HG02678 (cell line): ENCODE data around the gene TSC22D2.
"Not testable (repeated sequence)": the region's sequence is repeated elsewhere in the genome, so short reads cannot be mapped to it uniquely, and the experiment has no call there.

Experiments
- ATAC-seq: cut with Tn5 transposase; IDR thresholded peaks from one replicate; pipeline ENCODE4 v1.9.1; 2021; ENCODE audit warnings: mild to moderate bottlenecking, moderate library complexity; ENCODE audit not compliant: unreplicated experiment

Gene TSC22D2

DNA sequence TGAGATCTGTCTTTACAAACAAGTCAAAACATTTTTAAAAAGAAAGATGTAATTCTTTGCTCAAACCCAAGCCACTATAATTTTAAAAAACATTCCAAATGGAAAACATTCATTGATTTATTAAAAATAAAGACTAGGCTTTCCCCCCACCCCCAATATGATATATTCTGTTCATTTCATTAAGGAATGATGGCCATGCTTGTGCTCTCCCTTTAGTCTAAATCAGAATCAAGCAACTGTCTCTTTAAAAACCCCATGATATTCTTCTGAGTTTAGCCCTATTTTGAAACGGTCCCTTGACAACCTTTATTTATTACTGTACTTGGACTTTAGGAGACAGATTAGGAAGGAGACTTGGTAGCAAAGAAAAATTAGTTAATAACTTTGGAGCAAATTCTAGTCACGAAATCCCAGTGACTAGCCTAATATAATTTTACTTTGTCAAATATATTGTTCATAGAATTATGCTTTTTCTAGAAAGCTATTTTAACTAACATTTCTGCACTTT, 38.4 kb downstream of the TSC22D2 start:
- ATAC-seq, result no peak

DNA sequence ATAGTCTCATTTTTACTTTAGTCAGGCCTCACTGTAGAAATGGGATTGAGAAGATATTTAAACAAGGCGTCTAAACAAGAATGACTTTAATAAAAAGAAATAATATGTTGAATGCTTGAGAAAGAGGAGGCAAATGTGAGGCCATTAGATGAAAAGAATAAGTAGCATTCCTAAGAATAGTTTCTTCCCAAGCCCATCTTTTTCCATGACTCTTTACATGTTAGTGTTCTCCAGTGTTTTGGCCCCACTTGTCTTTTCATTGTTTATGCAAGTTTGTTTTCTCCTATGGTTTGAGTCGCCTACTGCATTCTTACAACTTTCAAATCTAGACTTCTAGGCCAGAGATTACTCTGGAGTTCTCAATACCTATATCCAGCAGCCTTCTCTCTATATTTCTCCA, 39.0 kb downstream of the TSC22D2 start:
- no peak for ATAC-seq

DNA sequence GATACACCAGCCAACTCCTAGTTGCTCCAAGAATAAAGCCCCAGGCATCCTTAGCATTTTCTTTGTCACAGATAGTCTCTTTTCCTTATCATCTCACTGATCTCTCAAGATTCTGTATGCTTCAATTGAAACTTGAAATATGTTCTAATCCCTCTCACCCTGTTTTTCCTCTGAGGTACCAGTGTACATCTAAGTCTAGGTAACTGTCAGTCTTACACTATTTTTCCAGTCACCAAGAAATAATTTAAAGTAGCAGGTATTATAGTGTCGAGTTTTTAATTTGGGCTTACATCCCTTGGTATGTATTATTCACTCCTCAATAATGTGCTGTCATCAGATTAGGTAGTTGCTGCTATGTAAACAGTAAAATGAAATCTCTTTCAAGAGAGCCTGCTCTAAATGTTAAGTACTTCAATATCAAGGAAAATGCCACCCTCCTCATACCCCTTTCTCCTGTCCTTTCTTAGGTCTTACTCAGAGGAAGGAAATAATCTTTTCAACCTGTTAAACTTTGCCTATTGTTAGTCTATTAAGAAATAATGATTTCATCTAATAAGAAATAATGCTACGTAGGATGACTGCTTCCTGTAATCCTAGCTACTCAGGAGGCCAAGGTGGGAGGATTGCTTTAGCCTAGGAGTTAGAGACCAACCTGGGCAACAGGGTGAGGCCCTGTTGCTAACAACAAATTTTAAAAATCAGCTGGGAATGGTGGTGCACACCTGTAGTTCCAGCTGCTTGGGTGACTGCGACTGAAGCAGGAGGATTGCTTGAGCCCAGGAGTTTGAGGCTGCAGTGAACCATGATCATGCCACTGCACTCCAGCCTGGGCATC, 39.8 kb downstream of the TSC22D2 start:
- ATAC-seq, result no peak

- no peak for ATAC-seq
Measured at GRCh38 chr3:150449169-150449721, 41.1 kb downstream of the TSC22D2 start.

GRCh38 chr3:150450916-150451315, 42.8 kb downstream of the TSC22D2 start:
- ATAC-seq, result no peak

GRCh38 chr3:150451329-150452048, 43.4 kb downstream of the TSC22D2 start:
- no peak for ATAC-seq

DNA sequence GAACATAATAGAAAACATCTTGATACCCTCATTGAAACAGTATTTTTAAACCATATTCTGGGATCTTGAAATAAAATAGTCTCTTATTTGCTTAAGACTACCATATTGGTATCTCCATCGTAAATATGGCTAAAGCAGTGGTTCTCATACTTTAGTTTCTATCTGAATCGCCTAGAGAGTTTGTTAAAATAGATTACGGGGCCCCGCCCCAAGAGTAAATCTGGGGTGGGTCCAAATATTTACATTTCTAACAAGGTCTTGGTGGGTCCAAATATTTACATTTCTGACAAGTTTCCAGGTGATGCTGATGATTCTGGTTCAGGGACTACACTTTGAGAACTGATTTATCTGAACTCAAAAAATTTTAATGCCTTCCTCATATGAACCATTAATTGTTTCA, 45.3 kb downstream of the TSC22D2 start:
- ATAC-seq, result no peak

DNA sequence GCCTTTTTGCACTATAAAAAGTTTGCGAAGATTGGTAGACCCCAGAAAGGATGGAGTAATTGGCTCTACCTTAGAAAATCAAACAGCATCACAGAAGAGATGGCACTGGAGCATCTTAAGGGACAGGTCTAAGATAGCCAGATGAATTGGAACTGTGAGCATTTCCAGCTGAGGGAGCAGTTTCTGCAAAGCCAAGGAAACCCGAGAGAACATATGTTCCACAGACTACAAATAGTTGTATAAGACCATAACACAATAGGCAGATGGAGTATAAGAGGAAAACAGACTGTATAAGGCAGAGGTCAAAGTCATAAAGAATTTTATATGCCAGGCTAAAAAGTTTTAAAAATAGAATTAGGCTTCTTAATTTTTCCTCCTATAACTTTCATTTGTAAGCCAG, 46.0 kb downstream of the TSC22D2 start:
- ATAC-seq, result no peak

- ATAC-seq, result no peak
Measured at GRCh38 chr3:150454622-150455021, 46.5 kb downstream of the TSC22D2 start.

DNA sequence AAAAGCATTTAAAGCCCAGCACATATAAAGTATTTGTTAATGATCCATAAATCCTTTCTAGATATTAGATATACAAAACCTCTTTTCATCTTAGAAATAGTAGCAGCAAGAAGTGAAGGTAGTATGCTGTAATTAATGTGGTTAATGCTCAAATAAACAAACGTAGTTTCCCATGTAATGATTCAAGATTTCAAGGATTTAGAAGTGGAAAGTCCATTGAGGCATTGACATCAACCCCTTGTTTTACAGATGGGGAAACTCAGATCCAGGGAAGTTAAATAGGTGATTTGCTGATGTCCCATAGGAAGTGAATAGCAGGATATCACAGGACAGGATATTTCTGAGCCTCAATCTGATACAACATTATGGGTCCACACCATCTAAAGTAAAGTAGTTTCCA, 47.2 kb downstream of the TSC22D2 start:
- no peak for ATAC-seq

GRCh38 chr3:150458001-150458400, 49.9 kb downstream of the TSC22D2 start:
- ATAC-seq, result no peak

DNA sequence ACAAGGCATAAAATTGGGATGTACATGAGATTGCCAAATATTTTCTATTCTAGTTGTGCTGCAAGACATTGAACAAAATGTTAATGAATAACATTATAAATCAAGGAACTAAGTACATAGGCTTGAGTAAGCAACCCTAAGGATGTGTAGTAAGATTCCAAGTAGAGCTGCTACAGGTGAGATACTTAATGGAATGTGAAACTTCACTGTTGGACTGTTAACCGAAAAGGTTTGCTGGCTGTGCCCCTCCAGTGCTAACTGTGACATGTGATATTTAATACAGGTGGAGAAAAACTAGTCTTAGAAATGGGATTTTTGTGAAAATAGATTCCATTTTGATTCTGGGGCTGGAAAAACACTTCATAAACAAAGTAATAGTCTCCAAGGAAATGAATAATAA, 52.4 kb downstream of the TSC22D2 start:
- no peak for ATAC-seq

DNA sequence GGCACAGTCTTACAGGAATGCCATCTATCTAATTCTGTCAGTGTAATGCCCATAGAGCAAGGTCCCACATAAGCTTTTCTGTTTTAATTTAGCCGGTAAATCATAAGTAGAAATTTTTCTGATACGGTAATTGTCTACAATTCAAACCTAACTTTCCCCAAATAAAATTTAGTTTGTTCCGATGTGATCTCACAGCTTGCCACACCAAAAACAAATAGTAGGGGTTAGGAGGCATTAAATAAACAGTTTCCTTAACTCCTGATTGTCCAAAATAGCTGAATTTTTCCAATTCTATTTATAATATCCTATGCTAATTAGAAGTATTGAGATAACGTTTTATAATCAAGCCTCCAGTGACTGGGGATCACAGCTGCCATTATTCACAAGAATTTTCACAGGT, 53.3 kb downstream of the TSC22D2 start:
- no peak for ATAC-seq

DNA sequence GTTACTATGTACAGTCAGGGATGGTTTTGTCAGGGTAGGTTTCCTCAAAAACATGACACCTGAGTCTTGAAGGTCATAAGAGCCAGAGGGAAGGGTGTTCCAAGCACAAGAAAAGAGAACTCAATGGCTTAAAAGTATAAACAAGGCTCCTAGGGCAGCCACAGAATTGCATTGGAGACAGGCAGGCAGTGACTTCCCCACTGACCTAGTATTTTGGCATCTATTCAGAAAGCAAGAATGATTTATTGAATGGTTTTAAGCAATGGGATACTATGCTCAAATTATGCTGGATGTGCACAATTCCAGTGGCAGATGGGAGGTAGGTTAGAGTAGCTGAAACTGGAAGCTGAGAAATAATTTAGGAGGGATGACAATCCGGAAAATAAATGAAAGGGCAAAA, 54.0 kb downstream of the TSC22D2 start:
- no peak for ATAC-seq

DNA sequence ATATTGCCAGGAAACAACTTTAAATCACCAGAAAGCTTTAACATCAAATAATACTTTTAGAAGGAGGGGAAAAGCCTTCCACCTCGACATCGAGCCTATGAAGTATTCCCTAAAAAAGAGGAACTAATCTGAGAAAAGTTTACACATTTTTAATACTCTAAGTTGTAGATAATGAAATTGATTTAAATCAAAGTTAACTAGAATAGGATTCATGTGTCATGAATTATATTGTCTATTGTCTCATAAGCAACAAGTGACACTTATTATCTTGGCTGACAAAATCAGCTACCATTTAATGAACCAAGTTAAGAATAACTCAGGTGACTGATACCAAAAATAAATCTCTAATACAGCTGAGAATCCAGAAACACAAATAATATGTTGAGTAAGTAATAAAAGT, 56.6 kb downstream of the TSC22D2 start:
- no peak for ATAC-seq

- no peak for ATAC-seq
Measured at GRCh38 chr3:150467381-150467780, 59.3 kb downstream of the TSC22D2 start.

DNA sequence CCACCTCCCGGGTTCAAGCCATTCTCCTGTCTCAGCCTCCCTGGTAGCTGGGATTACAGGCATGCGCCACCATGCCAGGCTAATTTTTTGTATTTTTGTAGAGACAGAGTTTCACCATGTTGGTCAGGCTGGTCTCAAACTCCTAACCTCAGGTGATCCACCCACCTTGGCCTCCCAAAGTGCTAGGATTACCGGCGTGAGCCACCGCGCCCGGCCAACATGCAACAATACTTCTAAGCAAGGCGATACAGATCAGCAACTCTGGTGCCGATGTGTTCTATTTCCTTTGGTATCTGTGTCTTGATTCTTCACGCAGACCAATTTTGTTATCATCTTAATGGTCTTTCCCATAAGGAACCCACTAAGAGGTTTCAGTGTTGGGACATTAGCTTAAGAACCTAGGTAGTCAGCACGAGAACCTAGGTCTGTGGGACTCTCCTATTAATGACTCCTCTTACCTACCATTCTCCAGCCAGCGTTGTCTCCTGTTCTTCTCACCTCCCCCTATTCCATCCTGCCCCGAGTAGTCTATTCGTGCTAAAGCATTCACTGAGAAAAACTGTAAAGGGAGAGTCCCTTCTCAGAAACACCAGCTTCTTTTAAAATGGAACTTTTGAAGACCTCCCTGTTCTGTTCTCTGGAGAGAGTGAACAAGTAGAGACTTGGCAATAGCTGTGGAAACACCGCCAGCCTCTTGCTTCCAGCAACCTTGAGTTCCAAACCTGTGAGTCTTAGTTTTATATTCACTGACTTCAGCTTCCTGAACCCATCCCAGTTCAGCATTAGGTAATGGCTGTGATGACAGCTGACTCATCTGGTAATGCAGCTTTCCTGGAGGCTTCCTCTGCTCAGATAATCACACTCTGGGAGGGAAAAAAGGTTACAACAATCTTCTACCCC, 61.2 kb downstream of the TSC22D2 start:
- no peak for ATAC-seq

- ATAC-seq, result no peak
Measured at GRCh38 chr3:150469931-150470740, 62.0 kb downstream of the TSC22D2 start.

- no peak for ATAC-seq
Measured at GRCh38 chr3:150472421-150472820, 64.3 kb downstream of the TSC22D2 start.

DNA sequence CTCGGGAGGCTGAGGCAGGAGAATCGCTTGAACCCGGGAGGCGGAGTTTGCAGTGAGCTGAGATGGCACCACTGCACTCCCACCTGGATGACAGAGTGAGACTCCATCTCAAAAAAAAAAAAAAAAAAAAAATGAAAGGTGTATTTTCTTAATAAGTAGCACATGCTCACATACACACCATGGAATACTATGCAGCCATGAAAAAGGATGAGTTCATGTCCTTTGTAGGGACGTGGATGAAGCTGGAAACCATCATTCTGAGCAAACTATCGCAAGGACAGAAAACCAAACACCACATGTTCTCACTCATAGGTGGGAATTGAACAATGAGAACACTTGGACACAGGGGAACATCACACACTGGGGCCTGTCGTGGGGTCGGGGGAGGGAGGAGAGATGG, 65.1 kb downstream of the TSC22D2 start:
- not testable (repeated sequence) for ATAC-seq
